GM19035 (cell line): ENCODE measurements around the gene ATP2A2.

Experiments
- ATAC-seq: cut with Tn5 transposase; IDR thresholded peaks from one replicate; pipeline ENCODE4 v1.9.1; 2021; ENCODE audit not compliant: unreplicated experiment

Gene ATP2A2

DNA sequence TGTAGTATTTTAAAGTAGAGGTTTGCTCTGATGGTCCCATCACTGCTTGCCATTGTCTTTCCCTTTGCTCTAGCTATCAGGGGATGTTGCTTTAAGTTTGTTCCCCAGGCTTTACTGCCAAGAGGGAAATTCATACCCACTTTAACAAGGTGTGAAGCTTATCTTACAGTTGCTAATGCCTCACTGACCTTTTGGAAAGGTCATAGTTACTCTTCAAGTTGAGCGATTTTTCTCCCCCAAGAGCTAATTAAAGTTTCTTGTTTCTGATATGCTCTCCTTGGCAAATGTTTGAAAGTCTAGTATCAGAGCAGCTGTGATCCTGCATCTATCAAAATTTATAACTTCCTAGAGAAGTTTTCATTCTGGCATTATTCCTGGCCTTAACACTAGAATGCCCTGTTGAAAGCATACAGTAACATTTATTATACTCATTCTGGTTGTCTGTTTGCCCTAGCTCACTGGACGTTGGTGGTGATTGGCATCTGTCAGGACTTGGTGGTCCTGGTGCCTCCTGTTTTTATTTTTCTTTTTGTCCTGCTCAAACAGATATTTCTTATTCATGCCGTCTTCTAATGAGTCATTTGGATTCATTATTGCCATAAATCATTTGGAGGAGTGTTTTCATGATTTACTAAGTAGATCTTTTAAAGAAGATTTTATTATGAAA is 8.1 kb downstream of the ATP2A2 start:
- ATAC-seq = no peak

DNA sequence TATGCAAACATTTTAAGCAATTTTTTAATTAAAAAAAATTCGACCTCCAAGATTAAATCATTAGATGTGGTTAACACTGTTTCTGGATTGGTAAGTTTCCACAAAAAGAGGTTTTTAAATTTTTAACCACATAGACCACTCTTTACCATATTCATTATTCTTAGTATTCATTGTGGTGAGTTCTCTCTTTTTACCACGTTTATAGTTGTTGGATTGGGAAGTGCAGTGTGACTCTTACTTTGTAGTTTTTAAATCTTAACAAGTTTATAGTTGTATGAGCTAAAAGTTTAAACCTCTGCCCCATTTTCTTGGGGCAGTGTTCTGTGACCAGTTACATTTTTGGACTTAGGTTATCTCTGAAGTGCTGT is 8.6 kb downstream of the ATP2A2 start:
- no peak for ATAC-seq

DNA sequence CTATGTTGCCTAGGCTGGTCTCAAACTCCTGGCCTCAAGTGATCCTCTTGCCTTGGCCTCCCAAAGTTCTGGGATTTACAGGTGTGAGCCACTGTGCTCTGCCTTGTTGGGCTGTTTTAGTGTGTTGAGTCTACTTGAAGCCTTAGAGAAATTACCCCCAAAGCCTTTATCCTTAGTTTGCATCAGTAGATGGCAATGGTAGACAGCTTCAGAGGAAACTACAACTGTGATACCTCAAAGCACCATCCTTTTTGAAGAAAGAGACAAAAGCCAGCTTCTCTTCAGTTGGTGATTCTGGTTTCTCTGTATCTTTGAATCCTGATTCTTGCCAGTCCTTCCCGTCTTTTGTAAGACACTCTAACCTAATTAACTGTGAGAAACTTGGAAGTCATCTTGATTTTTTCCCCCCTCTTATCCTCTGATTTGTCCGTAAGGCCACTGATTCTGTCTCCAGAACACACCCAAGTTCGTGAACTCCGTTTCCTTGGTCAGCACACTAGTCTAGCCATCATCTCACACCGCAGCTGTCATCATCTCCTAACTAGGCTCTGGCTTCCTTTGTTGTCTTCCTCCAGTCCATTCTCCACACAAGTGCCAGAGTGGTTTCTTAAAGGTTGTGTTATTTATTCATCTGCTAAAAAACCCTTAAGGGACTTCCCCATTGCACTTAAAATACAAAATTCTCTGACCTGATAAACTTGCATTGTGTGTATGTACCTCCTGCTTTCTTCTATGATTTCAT is 20.2 kb downstream of the ATP2A2 start:
- no peak for ATAC-seq

DNA sequence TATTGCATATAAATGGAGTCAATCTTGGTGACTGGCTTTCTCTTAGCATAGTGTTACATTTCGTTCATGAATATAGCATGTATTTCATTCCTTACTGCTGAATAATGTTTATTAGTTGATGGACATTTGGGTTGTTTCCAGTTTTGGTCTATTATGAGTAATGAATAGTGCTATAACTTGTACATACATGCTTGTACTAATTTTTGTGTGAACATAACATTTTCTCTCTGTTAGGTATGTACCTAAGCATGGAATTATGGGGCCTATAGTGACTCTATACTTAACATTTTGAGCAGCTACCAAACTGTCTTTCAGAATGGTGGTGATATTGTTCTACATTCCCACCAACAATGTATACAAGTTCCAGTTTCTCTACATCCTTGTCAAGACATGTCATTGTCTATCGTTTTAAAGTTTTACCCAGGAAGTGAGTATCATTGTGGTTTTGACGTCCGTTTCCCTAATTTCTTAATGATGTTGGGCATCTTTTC is 23.1 kb downstream of the ATP2A2 start:
- no peak for ATAC-seq

DNA sequence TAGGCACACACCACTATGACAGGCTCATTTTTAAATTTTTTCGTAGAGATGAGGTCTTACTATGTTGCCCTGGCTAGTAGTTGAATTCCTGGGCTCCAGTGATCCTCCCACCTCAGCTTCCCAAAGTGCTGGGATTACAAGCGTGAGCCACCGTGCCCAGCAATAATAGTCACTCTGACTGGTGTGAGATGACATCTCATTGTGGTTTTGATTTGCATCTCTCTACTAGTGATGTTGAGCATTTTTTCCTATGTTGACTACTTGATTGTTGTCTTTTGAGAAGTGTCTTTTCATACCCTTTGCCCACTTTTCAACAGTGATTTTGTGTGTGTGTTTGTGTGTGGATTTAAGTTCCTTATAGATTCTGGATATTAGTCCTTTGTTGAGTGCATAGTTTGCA is 26.3 kb downstream of the ATP2A2 start:
- no peak for ATAC-seq

DNA sequence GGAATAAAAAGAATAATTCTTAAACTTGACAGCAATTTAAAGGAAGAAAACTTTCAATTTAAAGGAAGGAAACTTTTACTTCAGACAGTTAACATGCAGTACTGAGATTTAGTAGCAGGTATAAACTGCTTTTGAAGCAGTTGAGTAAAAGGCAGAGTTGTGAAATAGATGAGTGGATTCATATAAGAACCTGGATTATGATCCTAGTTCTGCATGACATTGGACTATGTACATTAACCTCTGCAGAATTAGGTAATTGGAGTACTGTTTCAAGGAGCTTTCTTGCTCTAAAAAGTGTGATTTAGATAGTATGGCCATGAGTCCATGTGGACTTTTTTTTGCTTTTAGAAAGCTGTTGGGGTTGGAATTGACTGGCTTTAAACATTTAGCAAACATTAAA is 29.7 kb downstream of the ATP2A2 start:
- ATAC-seq = no peak

DNA sequence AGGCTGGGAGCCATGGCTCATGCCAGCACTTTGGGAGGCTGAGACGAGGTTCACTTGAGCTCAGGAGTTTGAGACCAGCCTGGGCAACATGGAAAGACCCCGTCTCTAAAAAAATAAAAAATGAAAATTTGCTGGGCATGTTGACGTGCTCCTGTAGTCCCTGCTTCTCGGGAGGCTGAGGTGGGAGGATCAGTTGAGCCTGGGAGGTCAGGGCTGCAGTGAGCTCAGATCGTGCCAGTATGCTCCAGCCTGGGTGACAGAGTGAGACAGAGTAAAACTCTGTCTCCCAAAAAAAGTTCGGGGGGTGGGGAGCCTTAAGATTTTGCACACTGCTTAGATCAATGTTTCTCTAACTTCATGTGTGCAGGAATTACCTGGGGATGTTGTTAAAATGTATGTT is 30.9 kb downstream of the ATP2A2 start:
- no peak for ATAC-seq

DNA sequence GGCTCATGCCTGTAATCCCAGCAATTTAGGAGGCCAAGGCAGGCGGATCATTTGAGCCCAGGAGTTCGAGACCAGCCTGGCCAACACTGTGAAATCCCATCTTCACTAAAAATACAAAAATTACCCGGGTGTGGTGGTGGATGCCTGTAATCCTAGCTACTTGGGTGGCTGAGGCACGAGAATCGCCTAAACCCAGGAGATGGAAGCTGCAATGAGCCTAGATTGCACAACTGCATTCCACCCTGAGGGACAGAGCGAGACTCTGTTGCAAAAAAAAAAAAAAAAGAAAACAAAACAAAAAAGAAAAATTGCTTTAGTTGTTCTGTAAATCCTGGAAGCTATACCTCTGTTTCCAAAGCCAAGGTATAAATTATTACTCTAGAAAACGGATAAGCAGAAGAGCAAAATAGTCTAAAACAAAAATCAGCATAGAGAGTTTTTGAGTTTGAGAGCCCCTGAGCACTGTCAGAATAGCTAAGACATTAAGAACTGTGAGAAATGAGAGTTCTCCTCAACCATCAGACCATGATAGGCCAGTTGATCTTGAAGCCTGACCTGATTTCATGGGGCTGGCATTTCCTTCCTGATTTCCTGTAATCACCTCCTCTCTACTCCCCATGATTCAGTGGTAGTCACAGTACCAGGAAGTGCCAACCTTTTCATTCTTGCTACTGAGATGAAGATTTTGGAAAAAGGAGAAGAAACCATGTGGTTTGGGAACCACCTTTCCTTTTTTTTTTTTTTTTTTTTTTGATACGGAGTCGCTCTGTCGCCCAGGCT is 31.7 kb downstream of the ATP2A2 start:
- ATAC-seq = no peak

DNA sequence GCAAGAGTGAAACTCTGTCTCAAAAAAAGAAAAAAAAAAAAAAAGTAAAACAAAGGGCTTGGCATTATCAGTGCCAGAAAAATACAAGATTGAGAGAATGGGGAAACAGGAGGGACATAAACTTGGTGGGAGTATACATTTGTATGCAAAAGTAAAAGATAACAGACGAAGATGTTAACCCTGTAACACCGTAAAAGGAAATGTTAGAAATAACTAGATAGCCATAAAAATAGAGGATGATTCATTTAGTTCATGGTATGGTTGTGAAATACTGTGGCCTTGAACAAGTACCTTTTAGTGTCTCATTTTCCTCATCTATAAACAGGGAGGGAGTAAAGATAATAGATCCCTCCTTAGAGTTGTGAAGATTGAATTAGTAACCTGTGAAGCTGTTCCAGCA is 33.3 kb downstream of the ATP2A2 start:
- no peak for ATAC-seq

DNA sequence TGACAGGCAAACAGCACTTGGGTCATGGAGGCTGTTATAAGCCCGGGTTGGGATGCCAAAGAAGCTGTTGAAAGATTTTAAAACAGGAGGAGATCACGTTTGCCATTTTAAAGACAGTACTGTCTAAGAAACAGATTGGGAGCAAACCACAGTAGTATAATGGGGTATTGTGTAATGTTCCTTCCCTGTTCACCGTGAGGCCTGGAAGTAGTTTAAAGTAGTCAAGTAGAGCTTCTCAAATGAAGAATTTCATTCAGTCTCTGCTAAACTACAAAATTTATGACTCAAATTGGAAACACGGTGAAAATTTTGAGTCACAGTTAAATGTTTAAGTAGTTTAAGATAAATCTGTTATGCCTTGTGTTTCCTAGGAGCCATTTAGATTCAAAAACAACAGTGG is 35.8 kb downstream of the ATP2A2 start:
- ATAC-seq = no peak

DNA sequence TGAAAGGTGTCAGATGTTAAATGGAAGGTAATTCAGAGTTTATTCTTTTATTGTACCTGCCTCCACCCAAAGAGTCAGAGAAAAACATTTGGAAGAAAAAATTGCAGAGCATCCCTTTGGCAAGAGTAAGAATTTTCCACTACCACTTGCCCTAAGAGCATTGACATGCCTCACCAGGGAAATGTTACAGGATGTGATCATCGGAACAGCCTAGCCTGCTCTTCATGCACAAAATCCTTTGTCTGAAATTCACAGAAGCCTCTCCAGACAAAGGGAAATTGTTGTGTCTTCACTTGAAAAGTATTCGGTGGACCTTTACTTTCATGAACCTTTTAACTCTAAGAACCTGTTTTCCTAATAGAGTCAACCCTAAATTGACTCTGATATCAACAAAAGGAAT is 36.9 kb downstream of the ATP2A2 start:
- no peak for ATAC-seq

DNA sequence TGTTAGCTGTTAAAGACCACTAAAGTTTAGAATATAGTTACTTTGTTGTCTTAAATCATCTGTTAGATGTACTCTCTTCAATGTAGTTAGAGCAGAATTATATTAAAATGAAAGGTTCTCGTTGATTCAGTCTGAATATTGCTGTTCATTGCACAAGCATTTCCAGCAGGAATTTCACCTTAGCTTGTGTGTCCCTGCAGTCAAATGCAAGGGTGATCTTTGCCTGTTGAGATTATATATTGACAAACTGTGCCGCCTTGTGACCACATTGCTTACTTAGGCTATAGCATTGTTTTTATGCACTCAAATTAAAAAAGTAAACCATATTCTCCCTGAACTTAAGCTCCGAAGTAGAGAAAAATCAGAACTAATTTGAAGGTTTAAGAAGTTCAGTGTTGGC is 39.5 kb downstream of the ATP2A2 start:
- ATAC-seq = no peak

DNA sequence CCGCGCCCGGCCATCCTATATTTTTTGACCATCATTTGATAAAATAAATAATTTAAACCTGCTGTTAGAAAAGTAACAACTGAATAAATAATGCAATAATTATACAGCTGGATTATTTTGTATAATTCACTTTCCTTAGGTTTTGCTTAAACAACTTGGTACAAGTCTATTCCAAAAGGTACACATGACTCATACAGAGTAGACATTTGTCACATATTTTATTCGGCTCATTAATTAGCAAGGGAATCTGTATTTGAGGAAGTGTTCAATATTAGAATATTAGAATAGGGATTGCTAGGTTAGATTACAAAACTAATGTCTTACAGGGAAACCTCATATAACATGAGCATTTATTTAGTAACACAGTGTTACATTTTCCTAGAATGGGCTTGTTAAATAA is 48.7 kb downstream of the ATP2A2 start:
- ATAC-seq = no peak

DNA sequence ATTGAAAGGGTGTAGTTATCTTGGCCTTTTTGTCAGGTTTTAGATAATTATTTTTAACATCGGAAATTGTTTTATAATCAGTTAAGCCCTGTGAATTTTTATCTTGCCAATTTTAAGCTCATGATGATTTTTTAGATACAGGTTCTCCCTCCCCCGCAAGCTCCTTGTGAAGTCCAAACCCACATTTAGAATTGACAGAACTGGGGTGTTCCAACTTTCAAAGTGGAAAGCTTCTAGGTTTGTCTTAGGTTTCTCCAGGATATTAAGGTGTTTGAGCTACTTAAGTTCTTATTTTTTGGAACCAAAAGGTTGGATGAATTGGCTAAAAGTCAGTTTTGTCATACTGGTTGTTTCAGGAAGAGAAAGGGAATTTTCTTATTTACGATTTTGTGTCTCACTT is 49.1 kb downstream of the ATP2A2 start:
- ATAC-seq = no peak

DNA sequence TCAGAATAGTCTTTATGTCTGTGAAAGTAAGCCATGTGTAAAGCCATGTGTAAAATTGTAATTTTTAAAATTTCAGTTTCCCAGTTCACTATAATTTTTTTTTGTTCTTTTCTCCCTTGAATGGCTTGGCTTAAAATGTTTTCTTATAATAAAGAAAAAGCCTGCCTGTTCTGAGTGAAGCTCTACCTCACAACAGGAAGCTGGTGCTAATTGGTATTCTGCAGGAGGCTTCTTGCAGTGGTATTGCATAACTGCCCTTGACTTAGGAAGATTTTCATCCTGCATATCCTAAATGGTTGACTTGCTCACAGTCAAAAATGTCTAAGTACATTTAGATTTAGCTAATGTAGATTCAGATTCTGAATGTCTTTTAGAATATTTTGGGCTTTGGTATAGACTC is 49.5 kb downstream of the ATP2A2 start:
- ATAC-seq = no peak

DNA sequence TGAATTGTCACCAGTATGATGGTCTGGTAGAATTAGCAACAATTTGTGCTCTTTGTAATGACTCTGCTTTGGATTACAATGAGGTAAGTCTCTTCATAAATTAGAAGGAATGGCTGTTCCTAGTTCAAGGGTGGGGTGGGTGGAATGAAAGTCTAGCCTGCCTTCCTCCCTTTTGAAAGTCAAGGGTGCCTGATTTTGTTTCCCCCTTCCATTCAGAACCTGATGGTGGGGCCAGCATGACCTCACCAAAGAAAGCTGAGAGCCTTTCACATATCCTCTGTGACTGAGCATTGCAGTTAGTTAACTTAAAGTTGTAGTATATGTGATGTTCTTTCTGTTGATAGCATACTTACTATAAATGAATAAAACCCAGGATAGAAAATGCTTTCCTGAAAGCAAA is 52.2 kb downstream of the ATP2A2 start:
- ATAC-seq = no peak

DNA sequence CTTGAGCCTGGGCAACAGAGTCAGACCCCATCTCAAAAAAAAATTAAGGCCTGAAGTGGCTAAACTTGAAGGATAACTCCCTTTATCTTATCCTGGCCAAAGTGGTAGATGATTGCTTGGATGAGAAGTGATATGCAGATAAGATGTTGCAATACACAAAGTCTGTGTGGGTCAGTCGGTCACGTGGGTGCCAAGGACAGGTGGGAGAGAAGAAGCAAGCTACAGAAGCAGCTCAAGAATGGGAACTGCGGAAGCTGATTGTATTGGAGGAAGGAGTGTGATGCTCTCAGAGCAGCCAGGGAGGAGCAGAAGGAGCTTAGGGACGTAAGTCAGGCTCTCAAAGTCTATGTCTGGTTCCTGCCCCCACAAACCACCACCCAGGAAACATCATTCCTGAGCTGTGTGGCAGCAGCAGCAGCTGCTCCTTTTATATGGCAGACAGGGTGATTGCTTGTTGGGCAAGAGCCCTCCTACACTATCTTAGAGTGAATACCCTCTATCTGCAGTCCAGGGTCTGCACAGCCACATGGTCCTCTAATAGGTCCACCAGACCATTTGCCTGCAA is 54.5 kb downstream of the ATP2A2 start:
- ATAC-seq = no peak

DNA sequence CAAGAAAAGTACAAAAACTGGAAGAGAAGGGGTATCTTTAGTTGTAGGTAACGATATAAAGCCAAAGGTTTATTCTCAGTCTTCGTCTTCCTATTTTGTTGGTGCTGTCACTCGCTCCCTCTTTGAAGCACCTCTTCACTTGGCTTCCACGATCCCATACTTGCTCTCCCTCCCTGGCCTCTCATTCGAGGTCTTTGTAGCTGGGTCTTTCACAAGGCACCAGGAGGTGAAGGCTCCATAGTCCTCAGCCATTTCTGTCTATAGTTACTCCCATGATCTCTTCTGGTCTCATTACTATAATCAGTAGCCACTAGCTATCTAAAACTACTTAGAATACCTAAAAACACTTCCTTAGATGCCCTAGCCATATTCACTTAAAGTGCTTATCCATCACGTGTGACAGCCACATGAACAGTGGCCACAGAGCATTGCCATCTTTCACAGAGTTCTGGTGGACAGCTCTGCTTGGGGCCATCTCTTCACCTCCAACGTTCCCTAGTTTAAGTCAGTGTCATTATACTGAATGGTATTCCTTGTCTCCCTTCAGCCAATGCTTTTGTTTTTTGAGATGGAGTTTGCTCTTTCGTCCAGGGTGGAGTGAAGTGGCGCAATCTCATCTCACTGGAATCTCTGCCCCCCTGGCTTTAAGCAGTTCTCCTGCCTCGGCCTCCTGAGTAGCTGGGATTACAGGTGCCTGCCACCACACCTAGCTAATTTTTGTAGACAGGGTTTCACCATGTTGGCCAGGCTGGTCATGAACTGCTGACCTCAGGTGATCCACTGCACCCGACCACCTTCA is 57.1 kb downstream of the ATP2A2 start:
- no peak for ATAC-seq

DNA sequence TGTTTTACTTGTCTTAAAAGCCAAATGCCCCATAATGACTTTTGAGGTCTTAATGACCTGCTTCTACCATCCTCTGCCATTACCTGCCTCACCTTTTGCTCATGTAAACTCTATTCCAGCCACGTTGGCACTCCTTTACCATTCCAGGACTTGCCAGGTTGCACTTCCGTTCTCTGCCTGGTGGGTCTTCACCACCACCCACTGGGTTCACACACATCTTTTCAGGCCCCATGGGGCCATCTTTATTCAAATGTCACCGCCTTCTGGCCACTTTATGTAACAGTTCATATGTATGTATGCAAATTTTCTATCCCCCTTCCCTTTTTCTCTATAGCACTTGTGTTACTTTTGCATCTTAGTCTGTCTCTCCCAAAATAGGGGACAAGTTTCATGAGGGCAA is 57.7 kb downstream of the ATP2A2 start:
- no peak for ATAC-seq

DNA sequence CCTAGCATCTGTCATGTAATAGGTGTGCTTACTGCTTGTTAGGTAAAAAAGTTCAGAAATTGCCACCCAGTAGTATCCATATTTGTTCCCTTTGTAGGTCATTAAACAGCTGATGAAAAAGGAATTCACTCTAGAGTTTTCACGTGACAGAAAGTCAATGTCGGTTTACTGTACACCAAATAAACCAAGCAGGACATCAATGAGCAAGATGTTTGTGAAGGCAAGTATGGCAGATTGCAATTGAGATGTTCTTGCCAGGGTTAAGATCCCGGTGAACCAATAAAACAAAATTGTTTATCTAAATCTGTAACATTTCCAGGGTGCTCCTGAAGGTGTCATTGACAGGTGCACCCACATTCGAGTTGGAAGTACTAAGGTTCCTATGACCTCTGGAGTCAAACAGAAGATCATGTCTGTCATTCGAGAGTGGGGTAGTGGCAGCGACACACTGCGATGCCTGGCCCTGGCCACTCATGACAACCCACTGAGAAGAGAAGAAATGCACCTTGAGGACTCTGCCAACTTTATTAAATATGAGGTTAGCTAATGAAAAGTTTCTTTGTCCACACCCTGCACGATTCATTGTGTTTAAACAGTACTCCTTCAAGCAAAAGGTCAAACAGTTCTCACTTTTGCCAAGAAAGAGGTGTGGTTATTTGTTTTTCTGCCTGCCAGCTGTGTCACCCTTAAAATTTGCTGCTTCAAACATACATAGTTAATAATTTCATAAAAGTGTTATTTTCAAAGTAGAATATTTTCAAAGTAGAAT is 58.3 kb downstream of the ATP2A2 start:
- ATAC-seq = no peak
